A375 (cell line): Measurements from ENCODE around the gene NCS1. TPM values are rescaled to one million over a fixed set of nuclear protein-coding genes. Genes with fewer than 3 reads are reported as not detected.

Experiments
- total RNA-seq: library from RNA; depleted of rRNA; stranded (reverse); fragments of >200 nt; shearing (Covaris generic); gene quantifications from 2 replicates; pipeline ENCODE4 v1.2.3, GENCODE V29; 2014; rRNA removed

The NCS1 gene
- total RNA-seq = 27.7 and 28.5 TPM in 2 replicates

DNA sequence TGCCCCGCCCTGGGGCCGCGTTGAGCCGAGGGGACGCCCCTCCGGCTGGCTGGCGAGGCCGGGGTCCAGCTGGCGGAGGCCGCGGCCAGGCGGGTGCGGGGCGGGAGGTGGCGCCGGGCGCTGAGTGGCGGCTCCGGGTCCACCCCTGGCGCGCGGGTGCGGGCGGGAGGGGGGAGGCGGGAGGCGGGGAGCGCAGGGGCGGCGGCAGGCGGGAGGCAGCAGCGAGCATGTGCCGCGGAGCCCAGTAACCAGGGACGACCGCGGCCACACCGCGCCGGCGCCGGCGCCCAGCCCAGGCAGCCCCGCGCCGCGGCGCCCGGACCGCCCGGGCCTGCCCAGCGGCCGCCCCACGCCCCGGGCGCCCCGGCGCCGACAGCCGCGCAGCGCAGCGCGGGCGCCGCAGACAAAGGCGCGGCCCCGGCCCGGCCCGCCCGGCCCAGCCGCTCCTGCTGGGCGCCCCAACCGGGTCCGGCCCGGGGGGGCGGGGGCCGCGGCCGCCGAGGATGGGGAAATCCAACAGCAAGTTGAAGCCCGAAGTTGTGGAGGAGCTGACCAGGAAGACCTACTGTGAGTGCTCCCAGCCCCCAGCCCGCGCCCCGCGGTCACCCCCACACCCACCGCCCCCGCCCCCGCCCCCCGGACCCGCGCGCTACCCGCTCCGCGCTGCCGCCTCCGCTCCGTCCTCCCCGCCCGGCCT, at the start of gene NCS1:
TSS of gene NCS1 (plus strand) at position 244 of the 697 bp plus-strand sequence. CDS start at position 504, 260 bp downstream.

DNA sequence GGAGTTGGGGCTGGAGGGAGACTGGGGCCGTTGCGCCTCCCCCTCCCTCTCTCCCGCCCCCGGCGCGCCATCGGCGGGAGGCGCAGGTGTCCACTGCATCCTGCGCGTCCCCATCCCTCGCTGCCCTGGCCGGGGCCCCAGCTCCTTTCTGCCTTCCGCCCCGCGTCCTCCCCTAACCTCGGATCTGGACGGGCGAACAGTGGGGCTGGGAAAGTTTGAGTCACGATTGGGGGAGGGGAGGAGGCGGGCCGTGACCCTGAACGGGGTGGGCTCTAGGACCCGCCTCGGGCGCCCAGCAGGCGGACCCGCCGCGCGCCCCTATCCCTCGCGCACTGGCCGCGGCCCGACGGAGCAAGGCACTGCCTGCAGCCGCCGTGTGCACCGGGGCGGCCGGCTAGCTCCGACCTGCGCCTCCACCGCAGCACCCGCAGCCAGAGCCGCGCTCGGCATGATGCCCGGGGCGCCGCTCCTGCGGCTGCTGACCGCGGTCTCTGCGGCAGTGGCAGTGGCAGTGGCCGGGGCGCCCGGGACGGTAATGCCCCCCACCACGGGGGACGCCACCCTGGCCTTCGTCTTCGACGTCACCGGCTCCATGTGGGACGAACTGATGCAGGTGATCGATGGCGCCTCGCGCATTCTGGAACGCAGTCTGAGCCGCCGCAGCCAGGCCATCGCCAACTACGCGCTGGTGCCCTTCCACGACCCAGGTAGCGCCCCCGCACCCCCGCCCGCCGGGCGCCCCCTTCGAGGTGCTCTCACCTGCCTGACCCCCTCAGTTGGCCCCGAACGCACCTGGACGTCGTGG, 93.4 kb downstream of the NCS1 start, which contains the start of gene HMCN2:
TSS of gene HMCN2 (plus strand) at position 330 of the 805 bp plus-strand sequence. CDS start at position 449, 119 bp downstream.

Other genes starting within 250 kb of the NCS1 start
- gene FNBP1, start 129.2 kb upstream of the NCS1 start, total RNA-seq = 35.8 and 44.0 TPM in 2 replicates
- gene GPR107, start 118.5 kb upstream of the NCS1 start, total RNA-seq = 14.8 and 18.8 TPM in 2 replicates
- gene HMCN2, start 93.4 kb downstream of the NCS1 start, total RNA-seq = 0.23 and 0.29 TPM in 2 replicates